Mammary epithelial cell (primary cell): ENCODE measurements around the gene FFAR1.

Experiments
- EZH2 ChIP-seq: IDR thresholded peaks from 2 replicates; pipeline ENCODE4 v1.6.1; 2012; ENCODE audit warnings: low read length, inconsistent platforms, borderline replicate concordance
- TF ChIP-seq, protein P1 (sequence below), 2 donors: IDR thresholded peaks in 1 of 2; conservative IDR thresholded peaks in 1 of 2; 2 replicates each; pipeline ENCODE4 v1.5.1; 2011 to 2012; ENCODE audit warnings: inconsistent platforms in 2 of 2, low read length in 2 of 2, mild to moderate bottlenecking in 2 of 2, control low read depth in 1 of 2, low read depth in 1 of 2; ENCODE audit not compliant: insufficient read depth in 1 of 2; ENCODE audit errors: extremely low read depth in 1 of 2

- TF ChIP-seq, protein P1, sequence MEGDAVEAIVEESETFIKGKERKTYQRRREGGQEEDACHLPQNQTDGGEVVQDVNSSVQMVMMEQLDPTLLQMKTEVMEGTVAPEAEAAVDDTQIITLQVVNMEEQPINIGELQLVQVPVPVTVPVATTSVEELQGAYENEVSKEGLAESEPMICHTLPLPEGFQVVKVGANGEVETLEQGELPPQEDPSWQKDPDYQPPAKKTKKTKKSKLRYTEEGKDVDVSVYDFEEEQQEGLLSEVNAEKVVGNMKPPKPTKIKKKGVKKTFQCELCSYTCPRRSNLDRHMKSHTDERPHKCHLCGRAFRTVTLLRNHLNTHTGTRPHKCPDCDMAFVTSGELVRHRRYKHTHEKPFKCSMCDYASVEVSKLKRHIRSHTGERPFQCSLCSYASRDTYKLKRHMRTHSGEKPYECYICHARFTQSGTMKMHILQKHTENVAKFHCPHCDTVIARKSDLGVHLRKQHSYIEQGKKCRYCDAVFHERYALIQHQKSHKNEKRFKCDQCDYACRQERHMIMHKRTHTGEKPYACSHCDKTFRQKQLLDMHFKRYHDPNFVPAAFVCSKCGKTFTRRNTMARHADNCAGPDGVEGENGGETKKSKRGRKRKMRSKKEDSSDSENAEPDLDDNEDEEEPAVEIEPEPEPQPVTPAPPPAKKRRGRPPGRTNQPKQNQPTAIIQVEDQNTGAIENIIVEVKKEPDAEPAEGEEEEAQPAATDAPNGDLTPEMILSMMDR (conservative IDR thresholded peaks at IDR 0.05 in 1 of 2, IDR thresholded peaks at IDR 0.05 in 1 of 2; ENCODE audit: extremely low read depth in 1 of 2, insufficient read depth in 1 of 2, low read depth in 1 of 2, low read length in 2 of 2): no peak
- no peak for TF ChIP-seq EZH2
These were observed 10.3 kb downstream of the FFAR1 start, which contains the start of gene FFAR3 for GRCh38 chr19:35357867-35358573.
